IPS-18c (cell line): ENCODE measurements around the gene IGFBPL1.

Source experiments
- H3K4me3 ChIP-seq: 2 replicates; pipeline ENCODE4 v1.7.0; 2013; ENCODE audit warnings: low read depth, mild to moderate bottlenecking, low read length, moderate library complexity; ENCODE audit not compliant: insufficient read depth
- H3K9me3 ChIP-seq: one replicate; pipeline ENCODE4 v1.6.1; 2013; ENCODE audit warnings: mild to moderate bottlenecking, low read length, moderate library complexity; ENCODE audit not compliant: control insufficient read depth, insufficient read depth

Gene IGFBPL1

GRCh38 chr9:38435521-38435920, 11.3 kb upstream of the IGFBPL1 start:
- no peak overlapping the region for H3K4me3 ChIP-seq

GRCh38 chr9:38434853-38435252, 10.6 kb upstream of the IGFBPL1 start:
- Histone ChIP-seq H3K9me3 (peaks cover 4% of the 10 kb centered on the region), H3K4me3 (no peak overlapping the region)

More at GRCh38 chr9:38435521-38435920, 11.3 kb upstream of the IGFBPL1 start:
- peaks cover 4% of the 10 kb centered on the region for H3K9me3 ChIP-seq

DNA sequence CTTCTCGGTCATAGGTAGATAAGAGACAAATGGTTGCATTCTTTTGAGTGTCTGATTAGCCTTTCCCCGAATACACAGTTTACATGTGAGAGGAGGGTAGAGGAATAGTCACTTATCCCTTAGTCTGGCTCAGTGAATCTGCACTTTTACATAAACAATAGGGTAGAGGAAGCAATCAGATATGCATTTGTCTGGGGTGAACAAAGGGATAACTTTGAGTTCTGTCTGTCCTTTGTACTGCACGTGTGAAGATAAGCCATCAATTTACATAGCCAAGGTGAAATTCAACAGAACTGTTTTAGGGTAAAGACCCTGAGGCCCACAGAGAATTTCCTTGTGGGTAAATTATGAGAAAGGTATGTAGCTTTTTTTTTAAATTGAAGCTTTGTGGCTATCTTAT, 10.1 kb upstream of the IGFBPL1 start:
- peaks cover 4% of the 10 kb centered on the region for H3K9me3 ChIP-seq
- no peak overlapping the region for H3K4me3 ChIP-seq

GRCh38 chr9:38432922-38433510, 8.8 kb upstream of the IGFBPL1 start:
- Histone ChIP-seq H3K4me3 (no peak overlapping the region), H3K9me3 (peaks cover 4% of the 10 kb centered on the region)

DNA sequence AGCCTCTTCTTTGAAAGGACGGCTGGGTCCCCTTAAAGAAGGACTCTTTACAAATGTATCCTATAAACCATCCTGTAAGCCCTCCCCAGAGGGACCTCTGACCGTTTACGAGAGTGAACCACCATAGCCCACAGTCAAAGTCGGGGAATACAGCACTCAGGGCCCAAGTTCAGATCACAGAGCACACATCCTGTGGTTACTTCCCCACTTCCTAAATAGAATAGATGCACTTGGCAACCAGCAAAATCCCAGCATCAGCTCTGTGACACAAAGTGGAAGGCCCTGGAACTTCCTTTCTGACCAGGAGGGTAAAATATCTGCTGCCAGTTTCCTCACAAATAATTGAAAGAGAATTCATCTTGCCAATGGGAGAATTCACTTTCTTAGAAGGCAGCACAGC, 6.9 kb upstream of the IGFBPL1 start:
- H3K4me3 ChIP-seq: no peak overlapping the region
- H3K9me3 ChIP-seq: no peaks in the 10 kb centered on the region

DNA sequence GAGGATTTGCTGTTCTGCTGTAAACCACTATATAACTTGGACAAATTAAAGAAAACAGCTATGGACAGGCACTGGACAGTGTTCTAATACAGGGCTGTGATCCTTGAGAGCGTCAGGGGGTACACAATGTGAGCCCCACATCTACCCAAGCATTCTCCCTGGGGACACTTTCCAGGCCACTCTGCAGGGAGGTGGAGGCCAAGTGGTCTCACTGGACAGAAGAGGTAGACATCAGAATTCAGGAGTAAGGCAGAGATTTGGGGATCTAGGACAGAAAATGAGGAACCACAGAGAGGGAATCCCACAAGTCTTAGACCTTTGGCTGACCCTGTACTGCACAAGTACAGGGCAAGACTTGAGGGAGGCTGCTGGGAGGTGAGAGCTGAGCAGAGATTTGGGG, 3.8 kb upstream of the IGFBPL1 start:
- Histone ChIP-seq H3K9me3 (no peaks in the 10 kb centered on the region), H3K4me3 (no peak overlapping the region)

- H3K4me3 ChIP-seq: peak overlapping the region; percentile 51; the same call in 1 of the 2 replicates
- H3K9me3 ChIP-seq: no peaks in the 10 kb centered on the region
These were observed 664 bp upstream of the IGFBPL1 start for GRCh38 chr9:38424918-38425317.

DNA sequence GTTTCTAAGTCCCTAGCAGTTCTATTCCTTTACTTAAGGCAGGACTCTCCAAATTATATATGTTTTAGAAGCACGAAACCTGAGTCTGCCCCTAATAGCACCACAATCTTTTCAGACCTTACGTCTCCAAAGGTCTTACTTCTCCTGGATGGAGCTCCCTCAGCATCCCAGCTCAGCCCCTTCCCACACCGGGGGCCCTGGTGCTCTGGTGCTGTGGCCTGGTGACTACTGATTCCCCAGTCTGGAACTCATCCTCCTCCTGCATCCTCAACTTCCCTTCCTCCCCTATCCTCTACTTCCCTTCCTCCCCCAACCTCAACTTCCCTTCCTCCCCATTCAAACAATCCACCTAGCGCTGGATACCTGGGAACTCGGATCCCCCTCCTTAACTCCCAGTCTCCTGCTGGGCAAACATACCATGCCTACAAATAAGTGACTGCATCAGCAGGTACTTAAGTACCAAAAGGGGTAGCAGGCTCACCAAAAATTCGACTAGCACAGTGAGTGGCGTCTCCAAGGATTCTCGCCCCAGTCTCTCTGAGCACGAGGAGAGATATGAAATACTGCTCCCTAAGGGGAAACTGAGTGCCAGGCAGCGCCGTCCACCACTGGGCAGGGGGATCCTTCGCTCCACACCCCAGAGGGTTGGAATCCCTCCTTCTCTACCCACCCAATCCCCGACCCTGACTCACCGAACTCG, 831 bp downstream of the IGFBPL1 start:
- peak overlapping the region; percentile 51 for H3K4me3 ChIP-seq
- H3K9me3 ChIP-seq: no peaks in the 10 kb centered on the region

DNA sequence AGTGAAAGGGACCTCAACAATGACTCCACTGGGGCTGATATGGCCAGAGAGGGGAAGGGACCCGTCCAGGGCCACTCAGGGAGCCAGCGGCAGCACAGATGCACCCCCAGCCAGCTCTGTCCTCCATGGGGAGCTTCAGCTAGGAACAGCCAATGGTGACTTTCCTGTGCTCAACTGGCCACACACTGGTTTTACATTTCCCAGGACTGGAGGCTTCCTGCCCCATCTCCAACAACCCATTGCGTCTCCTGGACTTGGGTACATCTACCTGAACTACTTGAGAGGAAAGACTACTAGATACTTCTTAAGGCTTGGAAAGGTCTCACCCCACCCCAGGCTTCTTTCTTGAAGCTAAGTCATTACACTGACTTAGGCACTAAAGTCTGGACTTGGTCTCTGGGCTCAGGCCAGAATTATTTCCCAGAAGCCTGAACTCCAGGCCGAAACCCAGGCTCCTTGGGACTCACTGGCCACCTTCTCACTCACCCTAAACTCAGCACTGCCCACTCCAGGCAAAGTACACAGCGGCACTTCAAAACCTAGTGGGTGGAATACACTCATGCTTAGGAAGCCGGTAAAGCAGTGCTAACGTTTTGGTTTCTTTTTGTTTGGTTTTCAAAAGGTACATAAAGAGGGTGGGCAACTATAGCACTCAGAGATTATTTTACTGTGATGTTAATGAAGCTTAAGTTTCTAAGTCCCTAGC, 1.5 kb downstream of the IGFBPL1 start:
- Histone ChIP-seq H3K4me3 (no peak overlapping the region), H3K9me3 (no peaks in the 10 kb centered on the region)

GRCh38 chr9:38421498-38422211, 2.6 kb downstream of the IGFBPL1 start:
- H3K4me3 ChIP-seq: no peak overlapping the region
- no peaks in the 10 kb centered on the region for H3K9me3 ChIP-seq

- H3K4me3 ChIP-seq: no peak overlapping the region
- H3K9me3 ChIP-seq: no peaks in the 10 kb centered on the region
These were observed 5.1 kb downstream of the IGFBPL1 start for GRCh38 chr9:38419181-38419580.

DNA sequence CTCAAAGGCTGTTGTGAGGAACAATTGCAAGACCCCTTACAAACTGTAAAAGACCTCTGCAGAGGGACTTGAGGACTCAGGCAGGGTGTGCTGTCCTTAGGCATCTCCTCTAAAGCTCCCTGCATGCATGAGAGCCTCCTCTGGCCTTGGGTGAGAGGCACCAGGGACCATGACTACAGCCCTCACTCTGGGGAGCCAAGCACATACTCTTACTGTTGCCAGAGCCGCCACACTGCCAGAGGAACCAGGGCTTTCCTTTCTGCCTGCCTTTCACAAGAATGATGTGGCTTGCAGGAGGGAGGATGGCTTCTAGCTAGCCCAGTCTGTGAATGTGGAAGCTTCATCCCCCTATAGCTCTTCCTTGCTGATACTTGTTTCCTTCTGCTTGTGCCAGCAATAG, 5.9 kb downstream of the IGFBPL1 start:
- Histone ChIP-seq H3K9me3 (no peaks in the 10 kb centered on the region), H3K4me3 (no peak overlapping the region)

DNA sequence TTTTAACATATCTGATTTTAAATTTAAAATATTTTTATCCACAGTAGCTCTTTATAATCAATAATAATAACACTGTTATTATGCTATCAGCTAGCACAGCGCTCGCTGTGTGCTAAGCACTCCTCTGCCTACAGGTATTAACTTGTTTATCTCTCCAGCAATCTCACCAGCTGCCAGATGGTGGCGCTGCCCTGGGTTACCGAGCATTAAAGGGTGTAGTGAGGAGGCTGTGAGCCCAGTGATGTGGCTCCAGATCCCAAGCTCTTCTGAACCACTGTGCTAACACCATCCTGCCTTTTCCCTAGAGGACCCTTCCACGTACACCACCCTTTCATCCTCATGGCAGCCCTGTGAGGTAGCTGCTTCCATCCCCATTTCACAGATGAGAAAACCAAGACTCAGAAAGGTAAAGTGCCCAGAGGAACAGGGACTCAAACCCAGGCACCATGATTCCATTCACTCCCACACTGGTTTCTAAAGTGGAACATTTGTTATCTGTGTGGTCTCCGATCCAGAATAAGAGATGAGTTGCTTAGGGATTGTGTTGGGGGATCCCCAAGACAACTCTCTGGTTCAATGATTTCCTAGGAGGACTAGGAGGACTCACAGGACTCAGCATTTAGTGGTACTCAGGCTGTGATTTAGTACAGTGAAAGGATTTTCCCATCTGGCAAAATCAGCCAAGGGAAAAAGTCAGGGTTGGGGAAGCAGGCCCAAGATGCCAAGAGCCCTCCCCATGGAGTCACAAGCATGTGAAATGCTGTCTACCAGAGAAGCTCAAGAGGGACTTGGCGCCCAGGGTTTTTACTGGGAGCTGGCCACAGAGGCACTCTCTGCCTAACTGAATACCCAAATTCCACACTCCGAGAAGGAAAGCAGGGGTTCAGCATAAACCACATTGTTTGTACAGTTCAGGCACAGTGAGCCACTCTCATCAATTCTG, 7.0 kb downstream of the IGFBPL1 start:
- Histone ChIP-seq H3K4me3 (no peak overlapping the region), H3K9me3 (no peaks in the 10 kb centered on the region)

DNA sequence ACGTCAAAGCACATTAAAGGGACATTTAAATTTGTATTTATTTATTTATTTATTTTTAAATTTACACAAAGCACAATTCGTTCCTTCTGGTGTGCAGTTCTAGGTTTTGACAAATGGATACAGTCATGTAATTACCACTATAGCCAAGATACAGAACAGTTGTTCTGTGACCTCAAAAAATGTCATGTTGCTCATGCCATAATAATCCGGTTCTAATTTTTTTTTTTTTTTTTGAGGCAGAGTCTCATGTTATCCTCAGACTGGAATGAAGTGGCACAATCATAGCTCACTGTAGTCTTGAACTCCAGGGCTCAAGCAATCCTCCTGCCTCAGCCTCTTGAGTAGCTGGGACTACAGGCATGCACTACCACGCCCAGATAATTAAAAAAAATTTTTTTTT, 7.8 kb downstream of the IGFBPL1 start:
- Histone ChIP-seq H3K4me3 (no peak overlapping the region), H3K9me3 (no peaks in the 10 kb centered on the region)

GRCh38 chr9:38415856-38416255, 8.4 kb downstream of the IGFBPL1 start:
- Histone ChIP-seq H3K4me3 (no peak overlapping the region), H3K9me3 (no peaks in the 10 kb centered on the region)

DNA sequence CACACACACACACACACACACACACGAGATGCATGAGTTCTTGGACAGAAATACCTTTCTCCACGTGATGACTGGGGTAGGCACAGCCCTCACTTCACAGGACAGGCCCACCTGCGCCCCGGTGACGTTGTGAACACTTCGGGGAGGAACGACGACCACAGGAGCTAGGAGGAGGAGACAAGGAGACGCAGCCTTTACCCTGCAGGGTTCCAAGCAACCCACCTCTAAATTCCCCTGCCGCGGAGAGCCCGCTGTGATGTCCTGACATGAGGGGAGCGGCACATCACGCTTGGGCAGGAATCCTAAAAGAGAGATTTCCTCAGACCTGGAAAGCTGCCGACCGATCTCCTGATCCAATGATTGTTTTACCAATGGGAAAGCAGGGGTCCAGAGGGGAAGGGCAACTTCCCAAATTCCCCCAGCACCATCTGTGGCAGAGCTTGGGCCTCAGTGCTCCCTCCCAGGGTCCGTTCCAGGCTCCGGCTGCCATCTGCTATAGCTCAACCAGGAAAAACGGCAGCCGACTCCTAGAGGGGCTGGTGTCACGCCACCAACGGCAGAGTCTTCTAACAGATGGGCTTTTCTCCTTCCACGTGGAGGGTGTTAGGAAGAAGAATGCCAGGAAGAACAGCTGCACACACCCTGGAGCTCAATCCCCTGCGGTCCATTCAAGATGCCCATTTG, 10.1 kb downstream of the IGFBPL1 start:
- Histone ChIP-seq H3K4me3 (no peak overlapping the region), H3K9me3 (no peaks in the 10 kb centered on the region)
